HG02759 (cell line): ENCODE results near the gene SAFB2.

Experiments
- ATAC-seq: cut with Tn5 transposase; IDR thresholded peaks from one replicate; pipeline ENCODE4 v1.9.1; 2021; ENCODE audit warnings: mild to moderate bottlenecking, moderate library complexity; ENCODE audit not compliant: unreplicated experiment

The SAFB2 gene

DNA sequence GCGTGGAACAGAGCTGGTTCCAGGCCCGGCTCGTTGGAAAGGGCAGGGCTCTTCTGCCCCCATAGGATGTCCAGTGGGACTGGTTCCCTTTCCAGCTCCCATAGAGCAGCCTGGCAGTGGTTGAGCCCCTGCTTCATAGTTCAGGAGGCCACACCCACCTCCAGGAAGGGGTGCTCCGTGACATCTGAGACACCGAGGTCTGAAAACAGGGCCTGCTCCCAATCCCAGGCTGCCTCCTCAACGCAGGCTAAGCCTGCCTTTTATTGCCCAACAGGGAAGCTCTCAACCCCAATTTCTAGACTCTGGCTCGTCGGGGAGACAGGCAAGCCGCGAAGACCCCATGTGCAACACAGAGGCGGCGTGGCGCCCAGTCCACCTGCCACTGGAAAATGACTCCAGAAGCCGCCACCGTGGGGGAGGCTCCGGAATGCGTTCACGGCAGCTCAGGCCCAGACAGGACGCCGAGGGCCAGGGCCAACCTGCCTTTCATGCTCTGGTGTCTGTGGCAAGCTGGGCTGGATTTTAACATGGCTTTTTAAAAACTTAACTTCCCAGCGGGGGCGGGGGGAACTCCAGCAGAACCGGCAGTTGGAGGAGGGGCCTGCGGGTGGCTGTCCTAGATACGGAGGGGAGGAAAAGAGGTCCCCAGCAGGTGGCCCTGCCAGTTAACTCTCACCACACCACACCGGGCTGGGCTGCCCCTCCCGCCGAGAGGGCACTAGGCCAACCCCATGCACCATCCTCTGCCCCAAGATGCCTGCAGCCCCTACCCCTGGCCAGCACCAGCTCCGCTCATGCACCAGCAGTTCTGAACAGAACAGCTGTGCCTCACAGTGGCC is 36.9 kb downstream of the SAFB2 start:
- ATAC-seq = no peak

DNA sequence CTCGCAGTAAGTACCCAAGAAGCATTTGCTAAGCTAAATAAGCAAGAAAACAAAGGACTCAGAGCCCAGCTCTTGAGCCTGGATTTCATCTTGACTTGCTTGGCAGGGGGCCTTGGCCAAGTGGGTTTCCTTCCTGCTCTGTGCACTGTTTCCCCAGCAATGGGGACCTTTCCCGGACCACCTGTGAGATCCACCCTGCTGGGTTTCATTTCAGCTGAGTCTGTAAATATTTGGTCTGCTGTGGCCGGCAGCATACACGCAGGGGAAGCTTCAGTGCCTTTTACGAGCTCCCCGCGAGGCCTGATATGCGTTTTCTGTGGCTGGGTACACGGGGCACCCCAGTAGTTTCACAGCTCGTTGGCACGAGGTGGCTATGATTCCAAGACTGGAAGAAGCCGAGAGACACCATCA is 42.4 kb downstream of the SAFB2 start:
- ATAC-seq = no peak

DNA sequence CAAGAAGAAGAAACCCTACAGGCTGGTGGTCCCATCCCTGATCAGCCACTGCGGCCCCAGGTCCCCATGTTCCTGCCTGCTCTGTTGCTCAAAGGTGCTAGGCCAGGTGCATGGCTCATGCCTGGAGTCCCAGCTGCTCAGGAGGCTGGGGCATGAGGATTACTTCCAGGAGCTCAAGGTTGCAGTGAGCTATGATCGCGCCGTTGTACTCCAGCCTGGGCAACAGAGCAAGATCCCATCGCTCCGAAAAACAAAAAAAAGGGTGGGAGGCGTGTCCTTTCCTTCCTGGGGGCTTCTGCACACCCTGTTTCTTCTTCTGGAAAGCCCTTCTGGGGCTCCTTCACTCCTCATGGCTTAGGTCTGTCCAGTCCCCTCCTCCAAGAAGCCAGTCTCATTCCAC is 42.9 kb downstream of the SAFB2 start:
- no peak for ATAC-seq

DNA sequence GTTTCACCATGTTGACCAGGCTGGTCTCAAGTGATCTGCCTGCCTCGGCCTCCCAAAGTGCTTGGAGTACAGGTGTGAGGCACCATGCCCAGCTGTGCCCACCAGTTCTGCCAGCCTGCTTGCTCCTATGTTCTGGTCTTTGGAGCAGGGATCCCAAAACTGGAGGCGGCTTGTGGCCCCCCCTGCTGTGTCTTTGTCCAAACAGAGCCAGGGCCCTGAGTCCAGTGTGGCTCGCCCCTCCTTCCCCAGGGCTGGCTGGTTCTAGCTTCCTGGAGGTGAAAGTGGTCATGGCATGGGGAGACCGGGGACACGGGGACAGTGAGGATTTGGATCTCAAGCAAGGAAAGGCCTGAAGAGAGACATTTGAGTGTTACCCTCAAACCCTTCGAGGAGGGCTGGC is 43.3 kb downstream of the SAFB2 start:
- no peak for ATAC-seq

DNA sequence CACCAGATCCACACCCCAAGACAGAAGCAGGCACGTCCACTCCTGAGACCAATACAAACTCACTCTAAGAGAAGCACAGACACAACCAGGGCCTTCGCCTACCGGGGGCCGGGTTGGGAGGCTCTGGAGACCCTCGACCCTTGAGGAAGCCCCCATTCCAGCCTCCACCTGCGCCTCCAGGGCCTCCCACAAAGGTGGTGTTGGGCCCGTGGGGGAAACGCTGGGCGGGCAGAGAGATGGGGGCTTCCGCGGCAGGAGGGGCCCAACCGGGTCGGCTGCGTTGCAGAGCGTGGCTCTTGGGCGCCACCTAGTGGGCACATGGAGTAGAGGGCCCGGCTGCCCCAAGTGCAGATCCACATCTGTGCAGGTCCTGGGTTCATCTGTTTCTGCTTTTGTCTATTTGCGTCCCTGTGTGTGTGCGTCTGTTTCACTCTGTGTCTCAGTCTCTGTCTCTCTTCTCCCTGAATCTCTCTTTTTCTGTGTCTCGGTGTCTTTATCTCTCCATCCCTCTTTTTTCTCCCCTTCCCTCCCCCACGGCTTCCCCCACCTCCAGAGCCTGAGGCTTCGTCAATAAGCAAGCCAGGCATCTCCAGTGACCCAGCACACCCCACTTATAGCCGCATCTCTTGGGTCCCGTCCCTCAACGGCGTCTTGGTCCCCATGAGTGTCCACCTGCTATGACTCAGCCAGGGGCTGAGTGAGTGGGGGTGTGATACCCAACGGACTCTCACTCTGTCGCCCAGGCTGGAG is 44.3 kb downstream of the SAFB2 start:
- no peak for ATAC-seq

DNA sequence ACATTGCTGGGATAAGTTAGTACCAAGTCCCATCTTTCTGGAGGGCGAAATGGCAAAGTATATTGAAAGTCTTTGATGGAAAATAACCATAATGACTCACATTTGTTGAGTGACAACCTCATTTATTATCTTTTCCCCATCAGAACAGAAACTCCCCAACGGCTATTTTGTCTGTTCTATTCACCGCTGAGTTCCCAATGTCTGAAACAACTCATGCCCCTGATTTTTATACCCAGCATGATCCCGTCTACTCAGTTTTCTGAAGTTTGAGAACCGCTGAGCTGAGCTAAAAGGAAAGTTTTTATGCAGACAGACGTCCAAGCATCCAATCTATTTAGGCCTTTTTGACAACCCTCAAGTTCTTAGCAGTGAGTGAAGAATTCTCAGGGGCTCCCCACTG is 47.0 kb downstream of the SAFB2 start:
- no peak for ATAC-seq

DNA sequence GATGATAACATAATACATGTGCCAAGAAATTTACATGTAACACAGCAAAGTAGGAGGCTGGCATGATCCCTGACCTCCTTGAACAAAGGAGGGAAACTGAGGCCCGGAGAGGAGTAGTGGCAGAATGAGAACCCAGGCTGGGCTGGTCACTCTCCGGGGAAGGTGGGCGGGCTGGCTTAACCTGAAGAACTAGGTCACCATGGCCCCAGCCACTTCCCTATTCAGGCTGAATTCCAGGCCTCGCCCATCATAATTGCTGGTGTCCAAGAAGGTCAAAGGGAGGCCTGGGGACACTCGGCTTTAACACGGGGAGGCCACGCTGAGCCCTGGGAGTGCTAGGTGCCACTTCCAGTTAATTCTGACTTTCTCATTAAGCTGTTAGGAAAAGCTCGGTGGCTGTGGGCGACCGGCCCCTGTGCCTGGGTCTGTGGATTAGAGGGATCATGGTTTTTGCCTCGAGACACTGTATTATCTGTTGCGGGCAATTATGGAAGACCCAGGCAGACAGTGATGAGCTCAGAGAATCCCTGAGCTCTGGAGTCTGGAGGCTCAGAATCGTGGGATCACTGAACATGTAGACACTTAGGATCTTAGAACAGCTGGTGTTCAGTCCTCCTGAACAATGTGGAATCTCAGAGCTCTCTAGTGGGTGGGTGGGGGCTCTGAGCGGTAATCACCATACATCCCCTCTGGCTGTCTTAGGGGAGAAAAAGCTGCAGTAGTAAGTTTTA is 49.9 kb downstream of the SAFB2 start:
- no peak for ATAC-seq

DNA sequence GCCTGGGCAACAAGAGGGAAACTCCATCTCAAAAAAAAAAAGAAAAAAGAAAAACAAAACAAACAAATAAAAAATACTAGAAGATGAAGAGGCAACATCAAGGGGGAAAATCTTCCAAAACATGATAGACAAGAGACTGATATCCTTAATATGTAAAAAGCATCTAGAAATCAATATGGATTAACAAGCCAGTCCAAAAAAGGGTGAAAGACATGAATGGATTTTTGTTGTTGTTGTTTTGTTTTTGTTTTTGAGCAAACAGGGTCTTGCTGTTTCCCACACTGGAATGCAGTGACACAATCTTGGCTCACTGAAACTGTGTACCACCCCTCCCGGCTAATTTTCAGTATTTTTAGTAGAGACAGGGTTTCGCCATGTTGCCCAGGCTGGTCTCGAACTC is 50.8 kb downstream of the SAFB2 start:
- no peak for ATAC-seq

DNA sequence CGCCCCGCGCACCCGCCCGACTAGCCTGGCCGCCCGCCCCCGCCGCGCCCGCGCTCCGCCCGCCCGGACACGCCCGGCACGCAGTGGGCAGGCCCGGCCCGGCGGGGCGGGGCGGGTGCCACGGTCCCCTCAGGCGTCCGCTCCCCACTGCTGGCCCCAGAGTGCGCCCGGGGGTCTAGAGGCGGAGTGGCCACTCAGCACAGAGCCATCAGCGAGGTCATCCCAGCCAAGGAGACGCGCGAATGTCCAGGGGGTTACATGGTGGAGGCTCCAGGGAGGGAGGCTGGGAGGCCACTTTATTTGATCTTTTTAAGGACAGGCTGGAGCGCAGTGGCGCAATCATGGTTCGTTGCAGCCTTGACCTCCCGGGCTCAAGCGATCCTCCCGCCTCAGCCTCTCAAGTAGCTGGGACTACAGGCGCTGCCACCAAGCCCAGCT is 54.6 kb downstream of the SAFB2 start:
- no peak for ATAC-seq

DNA sequence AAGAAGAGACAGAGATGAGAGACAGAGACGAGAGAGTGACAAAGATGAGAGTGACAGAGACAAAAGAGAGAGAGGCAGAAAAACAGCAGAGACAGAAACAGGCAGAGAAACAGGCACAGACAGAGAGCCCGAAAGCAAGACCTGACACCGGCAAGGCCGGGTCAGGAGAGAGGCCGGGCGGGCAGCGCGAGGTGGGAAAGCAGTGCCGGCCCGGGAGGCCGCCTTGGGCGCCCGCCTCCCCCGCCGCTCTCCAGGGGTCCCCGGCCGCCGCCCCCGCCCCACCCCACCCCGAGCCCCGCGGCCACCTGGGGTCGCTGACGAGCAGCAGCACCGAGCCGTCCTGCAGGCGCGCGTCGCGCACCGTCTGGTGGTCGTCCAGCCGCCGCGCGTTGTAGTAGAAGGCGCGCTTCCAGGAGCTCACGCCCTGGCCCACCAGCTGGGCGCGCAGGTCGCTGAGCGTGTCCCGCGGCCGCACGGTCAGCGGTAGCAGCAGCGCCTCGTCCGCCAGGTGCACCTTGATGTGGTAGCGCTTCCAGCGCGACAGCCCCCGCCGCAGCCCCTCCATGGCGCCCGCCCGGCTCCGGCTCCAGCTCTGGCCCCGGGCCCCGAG is 55.1 kb downstream of the SAFB2 start, which contains the start of gene TINCR:
TSS of gene TINCR (minus strand) at position 594 of the 610 bp plus-strand sequence.
- no peak for ATAC-seq

DNA sequence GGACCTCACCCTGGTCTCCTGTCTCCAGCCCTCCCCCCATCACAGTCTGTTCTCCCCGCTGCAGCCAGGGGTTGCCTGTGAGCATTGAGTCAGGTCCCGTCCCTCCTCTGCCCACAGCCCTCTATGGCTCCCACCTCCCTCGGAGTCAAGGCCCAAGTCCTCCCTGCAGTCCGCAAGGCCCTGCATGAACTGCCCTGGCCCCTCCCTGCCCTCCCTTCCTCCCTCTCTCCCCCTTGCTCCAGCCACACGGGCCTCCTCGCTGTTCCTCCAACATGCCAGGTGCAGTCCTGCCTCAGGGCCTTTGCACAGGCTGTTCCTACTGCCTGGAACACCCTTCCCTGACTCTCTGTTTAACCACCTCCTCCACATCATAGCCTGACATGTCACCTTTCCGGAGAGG is 57.6 kb downstream of the SAFB2 start:
- no peak for ATAC-seq

DNA sequence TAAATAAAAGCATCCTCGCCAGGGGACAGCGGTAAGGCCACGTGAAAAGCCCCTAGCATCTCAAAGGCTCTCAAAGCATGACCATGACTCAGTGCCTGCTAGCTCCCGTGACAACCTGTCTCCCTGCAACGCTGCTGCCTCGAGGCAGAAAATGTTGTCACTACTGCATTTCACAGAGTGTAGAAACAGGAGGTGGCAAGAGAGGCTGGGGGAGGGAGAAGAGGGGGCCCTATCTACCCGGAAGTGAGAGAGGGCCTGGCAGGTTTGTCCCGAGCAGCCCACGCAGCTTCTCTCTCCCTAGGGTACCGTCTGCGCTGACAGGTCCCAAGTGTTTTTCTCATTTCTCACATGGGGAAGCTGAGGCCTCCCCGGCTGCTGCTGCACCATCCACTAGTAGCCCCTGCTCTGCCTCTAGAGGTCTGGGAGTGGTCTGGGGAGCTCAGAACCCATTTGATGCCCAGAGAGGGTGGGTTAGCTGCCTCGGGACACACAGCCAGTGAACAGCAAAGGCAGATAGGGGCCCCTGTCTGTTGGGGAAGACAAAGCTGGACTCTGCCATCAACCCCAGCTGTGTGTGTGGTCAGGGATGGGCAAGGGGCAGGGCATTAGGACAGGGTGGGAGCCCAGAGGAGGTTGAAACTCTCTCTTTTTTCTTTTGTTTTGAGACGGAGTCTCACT is 58.5 kb downstream of the SAFB2 start:
- ATAC-seq = no peak

DNA sequence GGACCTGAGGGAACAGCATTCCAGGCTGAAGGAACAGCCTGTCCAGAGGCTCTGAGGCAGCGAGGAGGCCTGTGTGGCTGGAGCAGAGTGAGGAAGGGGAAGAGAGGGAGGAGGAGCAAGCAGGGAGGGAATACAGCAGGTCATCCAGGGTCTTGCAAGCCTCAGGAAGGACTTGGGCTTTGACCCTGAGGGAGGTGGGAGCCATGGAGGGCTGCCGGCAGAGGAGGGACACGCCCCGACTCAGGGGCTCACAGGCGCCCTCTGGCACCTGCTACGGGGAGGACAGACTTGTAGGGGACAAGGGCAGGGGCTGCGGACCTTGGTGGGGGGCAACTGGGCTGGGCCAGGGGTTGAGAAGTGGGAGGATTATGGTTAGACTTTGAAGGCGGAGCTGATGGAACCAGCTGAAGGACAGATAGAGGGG is 59.6 kb downstream of the SAFB2 start:
- ATAC-seq = no peak

DNA sequence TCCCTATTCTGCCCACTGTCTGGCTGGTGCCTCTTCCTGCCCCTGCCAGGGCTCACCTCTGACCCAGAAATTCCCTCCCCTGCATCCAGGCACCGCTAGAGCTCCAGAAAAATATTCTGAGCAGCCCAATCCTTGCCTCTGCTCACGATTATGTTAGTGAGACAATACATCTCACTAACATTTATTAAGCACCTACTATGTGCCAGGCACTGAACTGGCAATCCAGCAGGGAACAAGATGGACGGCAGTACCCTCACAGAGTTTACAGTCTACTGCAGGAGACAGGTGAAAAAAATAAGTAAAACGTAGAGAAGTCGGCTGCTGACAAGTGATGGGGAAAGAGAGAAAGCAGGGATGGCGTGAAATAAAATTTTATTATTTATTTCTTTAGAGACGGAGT is 60.3 kb downstream of the SAFB2 start:
- ATAC-seq = no peak

DNA sequence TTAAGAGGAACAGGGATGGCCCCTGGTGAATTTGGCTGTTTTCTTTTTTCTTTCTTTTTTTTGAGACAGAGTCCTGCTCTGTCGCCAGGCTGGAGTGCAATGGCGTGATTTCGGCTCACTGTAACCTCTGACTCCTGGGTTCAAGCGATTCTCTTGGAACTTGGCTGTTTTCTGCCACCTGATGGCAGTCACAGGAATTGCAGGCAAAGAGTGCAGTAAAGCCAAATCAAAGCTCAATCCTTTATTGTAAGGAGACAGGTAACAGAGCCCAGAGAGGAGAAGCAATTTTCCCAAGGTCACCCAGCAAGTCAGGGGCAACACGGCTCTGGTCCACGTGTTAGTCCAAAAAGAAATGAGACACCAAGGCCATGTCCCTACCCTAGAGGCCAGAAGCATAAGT is 61.0 kb downstream of the SAFB2 start:
- no peak for ATAC-seq

DNA sequence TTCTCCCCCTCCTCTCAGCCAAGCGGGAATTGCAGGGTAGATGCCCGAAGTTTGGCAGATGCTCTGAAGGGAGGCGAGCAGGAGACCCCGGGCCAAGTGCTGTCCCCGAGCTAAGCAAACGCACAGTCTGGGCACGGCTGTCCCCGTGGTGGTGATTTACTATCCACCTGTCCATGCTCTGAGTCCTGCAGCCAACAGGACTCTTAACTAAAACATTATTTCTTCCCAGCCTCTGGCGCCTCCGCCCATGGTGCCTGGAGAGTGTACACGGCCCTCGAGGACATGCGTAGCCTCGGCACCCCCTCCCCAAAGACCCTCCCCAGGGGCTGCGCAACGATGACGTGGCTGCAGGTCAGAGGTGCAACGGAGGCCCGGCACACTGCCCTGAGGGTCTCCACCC is 62.4 kb downstream of the SAFB2 start:
- no peak for ATAC-seq

DNA sequence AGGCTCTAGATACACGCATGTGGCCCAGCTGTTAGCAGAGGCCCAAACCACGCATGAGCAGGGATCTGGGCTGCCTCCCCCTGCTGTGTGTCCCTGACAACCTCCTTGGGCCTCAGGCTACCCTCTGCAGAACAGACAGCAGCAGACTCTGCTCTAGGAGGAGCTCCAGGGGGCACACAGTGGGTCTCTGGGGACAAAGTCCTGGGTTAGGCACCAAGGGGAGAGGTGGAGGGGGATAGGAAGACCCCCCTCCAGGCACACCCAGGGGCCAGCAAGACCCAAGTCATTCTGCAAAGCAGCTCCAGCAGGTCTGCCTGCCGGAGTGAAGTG is 62.8 kb downstream of the SAFB2 start:
- ATAC-seq = no peak

DNA sequence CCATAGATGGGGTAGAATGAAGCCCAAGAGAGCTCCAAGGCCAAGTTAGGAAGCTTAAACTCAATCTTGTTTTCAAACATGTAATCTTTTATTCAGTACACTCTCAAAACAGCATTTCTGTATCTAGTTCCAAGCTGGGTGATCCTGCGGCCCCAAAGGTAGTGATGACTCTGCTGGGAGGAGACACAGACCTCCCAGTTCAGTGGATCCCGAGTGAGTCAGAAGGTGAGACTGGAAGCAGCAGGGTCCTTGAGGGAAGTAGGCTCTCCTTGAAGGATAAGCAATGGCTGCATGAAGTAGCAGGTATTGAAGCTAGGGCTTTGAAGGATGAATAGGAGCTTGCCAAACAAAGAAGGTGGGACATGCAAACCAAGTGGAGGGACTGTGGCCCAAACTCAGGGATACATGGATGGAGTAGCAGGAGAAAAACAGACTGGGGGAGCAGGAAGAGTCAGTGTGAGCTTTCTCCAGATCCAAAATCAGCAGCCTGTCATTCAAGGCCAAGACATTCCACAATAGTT is 64.4 kb downstream of the SAFB2 start:
- ATAC-seq = no peak

DNA sequence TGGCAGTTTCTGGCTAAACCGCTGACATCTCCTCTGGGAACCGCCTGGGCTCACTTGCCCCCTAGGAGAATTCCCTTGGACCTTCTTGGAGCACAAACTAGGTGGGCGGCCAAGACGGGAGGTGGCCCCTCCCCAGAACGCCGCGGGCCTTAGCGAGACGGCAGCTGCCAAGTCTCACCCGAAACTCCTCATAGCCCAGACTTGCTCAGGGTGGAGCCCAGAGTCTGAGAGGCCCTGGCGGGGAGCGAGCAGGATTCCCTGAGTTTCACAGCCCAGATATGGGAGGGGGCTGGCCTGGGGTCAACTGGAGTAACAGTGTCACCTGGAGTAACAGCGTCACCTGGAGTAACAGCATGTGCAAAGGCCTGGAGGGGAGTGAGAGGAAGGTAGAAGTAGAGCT is 64.9 kb downstream of the SAFB2 start:
- no peak for ATAC-seq

DNA sequence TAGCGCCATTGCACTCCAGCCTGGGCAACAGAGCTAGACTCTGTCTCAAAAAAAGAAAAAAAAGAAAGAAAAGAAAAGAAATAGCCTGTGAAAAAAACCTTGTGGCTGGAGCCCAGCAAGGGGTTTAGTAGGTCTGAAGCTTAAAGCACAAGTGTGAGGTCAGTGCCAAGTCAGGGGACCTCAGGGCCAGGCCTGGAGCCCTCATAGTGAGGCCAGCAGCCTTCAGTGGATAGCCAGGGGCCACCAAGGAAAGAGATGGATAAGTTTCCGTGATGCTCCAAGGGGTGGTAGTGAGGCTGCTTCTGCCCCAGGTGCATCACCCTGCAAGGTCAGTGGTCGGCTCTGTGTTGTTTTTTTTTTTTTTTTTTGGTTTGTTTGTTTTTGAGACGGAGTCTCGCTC is 67.7 kb downstream of the SAFB2 start:
- ATAC-seq = no peak
